Hepatocyte (in vitro differentiated cells): ENCODE results near the gene KRT74. TPM values are rescaled to one million over a fixed set of nuclear protein-coding genes. Genes with fewer than 3 reads are reported as not detected.

Source experiments
- DNase-seq: peaks from one replicate; pipeline ENCODE4 v3.0.0-alpha.2; 2016; ENCODE audit warnings: low spot score
- H2AFZ ChIP-seq: fragments of 200-600 bp; sonication (generic); 2 replicates; pipeline ENCODE4 v1.6.0; 2016; ENCODE audit warnings: antibody characterized with exemption, mild to moderate bottlenecking
- H3K27ac ChIP-seq: fragments of 200-600 bp; sonication (generic); 2 replicates; pipeline ENCODE4 v1.5.1; 2016; ENCODE audit warnings: mild to moderate bottlenecking
- H3K27me3 ChIP-seq: fragments of 200-600 bp; sonication (generic); 2 replicates; pipeline ENCODE4 v1.6.1; 2016
- H3K36me3 ChIP-seq: fragments of 200-600 bp; sonication (generic); replicated peaks from 2 replicates; pipeline ENCODE4 v1.5.1; 2016; ENCODE audit warnings: low read depth; ENCODE audit not compliant: insufficient read depth
- H3K4me1 ChIP-seq: fragments of 200-600 bp; sonication (generic); 2 replicates; pipeline ENCODE4 v1.5.1; 2016; ENCODE audit warnings: mild to moderate bottlenecking, moderate library complexity; ENCODE audit not compliant: insufficient read depth
- H3K4me2 ChIP-seq: fragments of 200-600 bp; sonication (generic); 2 replicates; pipeline ENCODE4 v1.6.0; 2016
- H3K4me3 ChIP-seq: fragments of 200-600 bp; sonication (generic); 2 replicates; pipeline ENCODE4 v1.5.1; 2016; ENCODE audit warnings: mild to moderate bottlenecking
- H3K79me2 ChIP-seq: fragments of 200-600 bp; sonication (generic); 2 replicates; pipeline ENCODE4 v1.6.0; 2017; ENCODE audit warnings: mild to moderate bottlenecking
- H3K9me2 ChIP-seq: fragments of 200-600 bp; sonication (generic); replicated peaks from 2 replicates; pipeline ENCODE4 v1.6.0; 2017; ENCODE audit warnings: mild to moderate bottlenecking; ENCODE audit not compliant: insufficient read depth
- H3K9me3 ChIP-seq: fragments of 200-600 bp; sonication (generic); 2 replicates; pipeline ENCODE4 v1.5.1; 2016; ENCODE audit warnings: low read depth, mild to moderate bottlenecking
- H4K20me1 ChIP-seq: fragments of 200-600 bp; sonication (generic); 2 replicates; pipeline ENCODE4 v1.6.0; 2016; ENCODE audit warnings: mild to moderate bottlenecking; ENCODE audit not compliant: insufficient read depth, poor library complexity, severe bottlenecking
- EZH2 ChIP-seq: fragments of 200-600 bp; sonication (generic); IDR thresholded peaks from 2 replicates; pipeline ENCODE4 v1.6.1; 2016; ENCODE audit warnings: antibody characterized with exemption, mild to moderate bottlenecking, borderline replicate concordance
- EZH2phosphoT487 ChIP-seq: fragments of 200-600 bp; sonication (generic); IDR thresholded peaks from one replicate; pipeline ENCODE4 v1.6.1; 2018; ENCODE audit warnings: antibody characterized with exemption, mild to moderate bottlenecking, low read depth, moderate library complexity; ENCODE audit not compliant: unreplicated experiment, severe bottlenecking
- WGBS: methylation state at CpG from one replicate; pipeline ENCODE4 v1.1.6; 2016; ENCODE audit warnings: low lambda C conversion rate; ENCODE audit errors: missing lambda C conversion rate; 5-methylcytosine and 5-hydroxymethylcytosine counted together
- polyA plus RNA-seq: library from polyadenylated mRNA; unstranded; fragments of >200 nt; fragmentation: Nextera tagmentation; extraction: Ambion mirVana; gene quantifications from 2 replicates; pipeline ENCODE4 v1.2.1, GENCODE V29; 2016
- total RNA-seq: library from RNA; depleted of rRNA; stranded (reverse); fragments of >200 nt; gene quantifications from 2 replicates; pipeline ENCODE4 v1.2.3, GENCODE V29; 2014
- TF ChIP-seq, protein P1 (sequence below): fragments of 200-600 bp; sonication (generic); IDR thresholded peaks from 2 replicates; pipeline ENCODE4 v1.5.1; 2016; ENCODE audit warnings: antibody characterized with exemption, mild to moderate bottlenecking; ENCODE audit not compliant: poor library complexity

Gene KRT74
- total and polyA plus RNA-seq, 2 experiments from 2014 or later = not detected

- Histone ChIP-seq H3K4me3 (no peak overlapping the region), H2AFZ (no peak overlapping the region), H3K27ac (no peak overlapping the region), H3K36me3 (no peaks in the 10 kb centered on the region), H3K4me2 (no peak overlapping the region), H3K9me2 (no peaks in the 10 kb centered on the region), H3K4me1 (peaks cover 14% of the 10 kb centered on the region), H3K27me3 (no peaks in the 10 kb centered on the region), H4K20me1 (no peaks in the 10 kb centered on the region), H3K9me3 (no peaks in the 10 kb centered on the region), H3K79me2 (no peaks in the 10 kb centered on the region)
- TF ChIP-seq EZH2 = no peak
- TF ChIP-seq, protein P1, sequence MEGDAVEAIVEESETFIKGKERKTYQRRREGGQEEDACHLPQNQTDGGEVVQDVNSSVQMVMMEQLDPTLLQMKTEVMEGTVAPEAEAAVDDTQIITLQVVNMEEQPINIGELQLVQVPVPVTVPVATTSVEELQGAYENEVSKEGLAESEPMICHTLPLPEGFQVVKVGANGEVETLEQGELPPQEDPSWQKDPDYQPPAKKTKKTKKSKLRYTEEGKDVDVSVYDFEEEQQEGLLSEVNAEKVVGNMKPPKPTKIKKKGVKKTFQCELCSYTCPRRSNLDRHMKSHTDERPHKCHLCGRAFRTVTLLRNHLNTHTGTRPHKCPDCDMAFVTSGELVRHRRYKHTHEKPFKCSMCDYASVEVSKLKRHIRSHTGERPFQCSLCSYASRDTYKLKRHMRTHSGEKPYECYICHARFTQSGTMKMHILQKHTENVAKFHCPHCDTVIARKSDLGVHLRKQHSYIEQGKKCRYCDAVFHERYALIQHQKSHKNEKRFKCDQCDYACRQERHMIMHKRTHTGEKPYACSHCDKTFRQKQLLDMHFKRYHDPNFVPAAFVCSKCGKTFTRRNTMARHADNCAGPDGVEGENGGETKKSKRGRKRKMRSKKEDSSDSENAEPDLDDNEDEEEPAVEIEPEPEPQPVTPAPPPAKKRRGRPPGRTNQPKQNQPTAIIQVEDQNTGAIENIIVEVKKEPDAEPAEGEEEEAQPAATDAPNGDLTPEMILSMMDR = no peak
- no peak for TF ChIP-seq EZH2phosphoT487
- 93% methylated on average over 5 of the region's 5 CpGs for WGBS
- no peak for DNase-seq
Observed at GRCh38 chr12:52517888-52518287, 55.8 kb downstream of the KRT74 start.

GRCh38 chr12:52517005-52517835, 56.4 kb downstream of the KRT74 start:
- Histone ChIP-seq H3K27ac (no peak overlapping the region), H4K20me1 (no peaks in the 10 kb centered on the region), H3K4me3 (no peak overlapping the region), H3K4me1 (peaks cover 10% of the 10 kb centered on the region), H3K9me3 (no peaks in the 10 kb centered on the region), H3K4me2 (no peak overlapping the region), H3K36me3 (no peaks in the 10 kb centered on the region), H3K9me2 (no peaks in the 10 kb centered on the region), H3K27me3 (no peaks in the 10 kb centered on the region), H3K79me2 (no peaks in the 10 kb centered on the region), H2AFZ (no peak overlapping the region)
- 93% methylated on average over 14 of the region's 14 CpGs for WGBS
- TF ChIP-seq, protein P1 = no peak
- TF ChIP-seq EZH2phosphoT487 = no peak
- no peak for TF ChIP-seq EZH2
- no peak for DNase-seq

DNA sequence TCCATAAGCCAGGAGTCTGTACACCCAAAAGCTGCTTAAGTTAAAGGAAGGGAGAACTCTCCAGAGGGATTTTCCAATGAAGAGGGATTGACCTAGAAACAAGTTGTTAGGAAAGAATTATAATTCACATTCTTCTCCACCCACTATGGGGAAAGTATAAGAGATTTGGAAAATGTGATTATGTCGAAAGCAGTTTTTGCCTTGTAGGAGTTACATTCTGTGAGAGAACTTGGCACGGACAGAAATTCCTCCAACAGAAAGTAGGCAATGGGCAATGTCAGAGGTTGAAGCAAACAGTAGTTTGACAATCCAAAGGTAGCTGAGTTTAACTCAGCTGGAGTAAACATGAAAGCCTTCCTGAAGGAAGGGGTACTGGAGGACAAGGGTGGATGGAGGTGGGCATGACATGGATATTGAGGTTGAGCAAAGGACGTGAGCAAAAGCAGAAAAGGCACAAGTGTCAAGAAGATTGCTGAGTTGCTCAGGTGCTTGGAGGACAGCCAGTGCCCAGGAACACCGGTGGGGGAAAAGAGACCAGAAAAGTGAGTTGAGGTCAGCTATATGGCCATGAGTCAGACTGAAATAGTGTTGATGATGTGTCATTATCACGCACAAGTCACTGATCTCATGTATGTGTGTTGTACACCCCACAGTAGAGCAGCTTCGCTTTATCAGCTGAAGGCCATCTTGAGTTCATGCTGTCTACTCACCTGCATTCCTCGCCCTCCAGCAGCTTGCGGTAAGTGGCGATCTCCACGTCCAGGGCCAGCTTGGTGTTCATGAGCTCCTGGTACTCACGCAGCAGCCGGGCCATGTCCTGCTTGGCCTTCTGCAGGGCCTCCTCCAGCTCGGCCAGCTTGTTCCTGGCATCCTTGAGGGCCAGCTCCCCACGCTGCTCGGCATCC, 57.5 kb downstream of the KRT74 start:
- TF ChIP-seq EZH2 (no peak), EZH2phosphoT487 (no peak)
- TF ChIP-seq, protein P1 = no peak
- no peak overlapping the region for H2AFZ ChIP-seq
- H3K27me3 ChIP-seq = no peaks in the 10 kb centered on the region
- no peaks in the 10 kb centered on the region for H3K9me3 ChIP-seq
- no peaks in the 10 kb centered on the region for H3K79me2 ChIP-seq
- H3K27ac ChIP-seq = no peak overlapping the region
- no peaks in the 10 kb centered on the region for H3K36me3 ChIP-seq
- no peak overlapping the region for H3K4me2 ChIP-seq
- H3K4me1 ChIP-seq = no peaks in the 10 kb centered on the region
- no peak for DNase-seq
- H4K20me1 ChIP-seq = no peaks in the 10 kb centered on the region
- no peak overlapping the region for H3K4me3 ChIP-seq
- 90% methylated on average over 15 of the region's 15 CpGs for WGBS
- no peaks in the 10 kb centered on the region for H3K9me2 ChIP-seq

Other genes starting within 250 kb of the KRT74 start
- not detected in 2 replicates for gene KRT85, start 206.4 kb downstream of the KRT74 start, total RNA-seq
- gene KRT85, start 206.4 kb downstream of the KRT74 start, polyA plus RNA-seq = not detected in 2 replicates
- gene KRT84, start 188.2 kb downstream of the KRT74 start, total RNA-seq = not detected in 2 replicates
- gene KRT84, start 188.2 kb downstream of the KRT74 start, polyA plus RNA-seq = not detected in 2 replicates
- gene KRT82, start 167.5 kb downstream of the KRT74 start, total RNA-seq = not detected in 2 replicates
- not detected in 2 replicates for gene KRT82, start 167.5 kb downstream of the KRT74 start, polyA plus RNA-seq
- gene KRT75, start 139.5 kb downstream of the KRT74 start, total RNA-seq = not detected in 2 replicates
- not detected in 2 replicates for gene KRT75, start 139.5 kb downstream of the KRT74 start, polyA plus RNA-seq
- gene KRT6B, start 121.7 kb downstream of the KRT74 start, total RNA-seq = 0.08 TPM in 1 of 2 replicates, not detected in the other
- 0.10 and 0.42 TPM in 2 replicates for gene KRT6B, start 121.7 kb downstream of the KRT74 start, polyA plus RNA-seq
- gene KRT6C, start 100.0 kb downstream of the KRT74 start, total RNA-seq = 0.07 and 0.32 TPM in 2 replicates
- 0.18 and 1.3 TPM in 2 replicates for gene KRT6C, start 100.0 kb downstream of the KRT74 start, polyA plus RNA-seq
- gene KRT6A, start 80.6 kb downstream of the KRT74 start, total RNA-seq = 5.5 and 6.8 TPM in 2 replicates
- gene KRT6A, start 80.6 kb downstream of the KRT74 start, polyA plus RNA-seq = 0.54 and 2.3 TPM in 2 replicates
- gene KRT5, start 53.4 kb downstream of the KRT74 start, total RNA-seq = 13.0 and 15.8 TPM in 2 replicates
- 7.4 and 11.3 TPM in 2 replicates for gene KRT5, start 53.4 kb downstream of the KRT74 start, polyA plus RNA-seq
- not detected in 2 replicates for gene KRT71, start 20.7 kb downstream of the KRT74 start, total RNA-seq
- gene KRT71, start 20.7 kb downstream of the KRT74 start, polyA plus RNA-seq = not detected in 2 replicates
- gene KRT72, start 27.6 kb upstream of the KRT74 start, total RNA-seq = not detected in 2 replicates
- gene KRT72, start 27.6 kb upstream of the KRT74 start, polyA plus RNA-seq = not detected in 2 replicates
- gene KRT73, start 44.7 kb upstream of the KRT74 start, total RNA-seq = not detected in 2 replicates
- not detected in 2 replicates for gene KRT73, start 44.7 kb upstream of the KRT74 start, polyA plus RNA-seq
- not detected in 2 replicates for gene KRT2, start 78.4 kb upstream of the KRT74 start, total RNA-seq
- not detected in 2 replicates for gene KRT2, start 78.4 kb upstream of the KRT74 start, polyA plus RNA-seq
- 0.13 TPM in 1 of 2 replicates, not detected in the other for gene KRT1, start 106.6 kb upstream of the KRT74 start, total RNA-seq
- gene KRT1, start 106.6 kb upstream of the KRT74 start, polyA plus RNA-seq = not detected in 2 replicates
- gene KRT77, start 129.7 kb upstream of the KRT74 start, total RNA-seq = not detected in 2 replicates
- gene KRT77, start 129.7 kb upstream of the KRT74 start, polyA plus RNA-seq = not detected in 2 replicates
- not detected in 2 replicates for gene KRT76, start 203.5 kb upstream of the KRT74 start, total RNA-seq
- not detected in 2 replicates for gene KRT76, start 203.5 kb upstream of the KRT74 start, polyA plus RNA-seq
- not detected in 2 replicates for gene KRT3, start 222.3 kb upstream of the KRT74 start, total RNA-seq
- 0.43 TPM in 1 of 2 replicates, not detected in the other for gene KRT3, start 222.3 kb upstream of the KRT74 start, polyA plus RNA-seq
- 8.7 and 9.6 TPM in 2 replicates for gene KRT4, start 240.3 kb upstream of the KRT74 start, total RNA-seq
- gene KRT4, start 240.3 kb upstream of the KRT74 start, polyA plus RNA-seq = 4.2 and 7.2 TPM in 2 replicates